ENCODE data around the gene ERVH48-1.
"Not testable (repeated sequence)": the region's sequence is repeated elsewhere in the genome, so short reads cannot be mapped to it uniquely, and the experiment has no call there.

The ERVH48-1 gene

GRCh38 chr21:42969193-42969600 lies 43.8 kb upstream of the ERVH48-1 start:
- H3K4me1 ChIP-seq (ENCODE audit: control insufficient read depth, low read depth, low read length): peaks cover 12% of the 10 kb centered on the region

GRCh38 chr21:42967616-42968015 lies 42.2 kb upstream of the ERVH48-1 start:
- not testable (repeated sequence) for H4K5ac ChIP-seq (ENCODE audit: low read length); H3K4ac ChIP-seq (ENCODE audit: low read depth, low read length); H3K23ac ChIP-seq (ENCODE audit: low read length); H2BK5ac ChIP-seq (ENCODE audit: low read length); H3K27me3 ChIP-seq (ENCODE audit: insufficient read depth, low read length, poor library complexity); H3K36me3 ChIP-seq (ENCODE audit: control insufficient read depth, insufficient read depth, low read length); H3K9ac ChIP-seq (ENCODE audit: low read length); H3K79me1 ChIP-seq (ENCODE audit: low read length); H3K4me2 ChIP-seq (ENCODE audit: low read length); H2BK120ac ChIP-seq (ENCODE audit: low read depth, low read length); H3K56ac ChIP-seq (ENCODE audit: low read length); H4K8ac ChIP-seq (ENCODE audit: low read depth, low read length); H3K4me3 ChIP-seq (ENCODE audit: low read length); H3K79me2 ChIP-seq (ENCODE audit: control insufficient read depth, insufficient read depth, low read length); H3K4me1 ChIP-seq (ENCODE audit: control insufficient read depth, low read depth, low read length); H3K27ac ChIP-seq (ENCODE audit: low read depth, low read length); H3K18ac ChIP-seq (ENCODE audit: low read length); DNase-seq; H2BK15ac ChIP-seq (replicated peaks; ENCODE audit: low read depth); H2AK5ac ChIP-seq (ENCODE audit: low read length)
- WGBS (ENCODE audit: extremely low coverage, insufficient coverage, low lambda C conversion rate): no CpG with 5 or more reads among the region's 9 CpGs

More at GRCh38 chr21:42969193-42969600, 43.8 kb upstream of the ERVH48-1 start:
- Histone ChIP-seq H2AK5ac (ENCODE audit: low read length) (no peak overlapping the region), H3K79me1 (ENCODE audit: low read length) (no peaks in the 10 kb centered on the region), H4K5ac (ENCODE audit: low read length) (peak overlapping the region; percentile 87), H3K23ac (ENCODE audit: low read length) (no peak overlapping the region), H2BK120ac (ENCODE audit: low read depth, low read length) (peak overlapping the region; percentile 54), H3K4me3 (ENCODE audit: low read length) (no peak overlapping the region), H3K4me2 (ENCODE audit: low read length) (no peak overlapping the region), H3K4ac (ENCODE audit: low read depth, low read length) (peak overlapping the region; percentile 91), H3K79me2 (ENCODE audit: control insufficient read depth, insufficient read depth, low read length) (no peaks in the 10 kb centered on the region), H3K27me3 (ENCODE audit: insufficient read depth, low read length, poor library complexity) (no peaks in the 10 kb centered on the region), H3K36me3 (ENCODE audit: control insufficient read depth, insufficient read depth, low read length) (no peaks in the 10 kb centered on the region), H4K8ac (ENCODE audit: low read depth, low read length) (no peak overlapping the region), H2BK5ac (ENCODE audit: low read length) (peak overlapping the region; percentile 93), H3K9ac (ENCODE audit: low read length) (no peak overlapping the region), H3K27ac (ENCODE audit: low read depth, low read length) (peak overlapping the region; percentile 60), H3K56ac (ENCODE audit: low read length) (peak overlapping the region; percentile 60), H3K18ac (ENCODE audit: low read length) (no peak overlapping the region), H2BK15ac (replicated peaks; ENCODE audit: low read depth) (no peak overlapping the region)
- no CpG with 5 or more reads among the region's 6 CpGs for WGBS (ENCODE audit: extremely low coverage, insufficient coverage, low lambda C conversion rate)
- peak; percentile 83 for DNase-seq

- no peak overlapping the region for H3K4ac ChIP-seq (ENCODE audit: low read depth, low read length)
- no peaks in the 10 kb centered on the region for H3K36me3 ChIP-seq (ENCODE audit: control insufficient read depth, insufficient read depth, low read length)
- H4K5ac ChIP-seq (ENCODE audit: low read length): no peak overlapping the region
- H3K4me2 ChIP-seq (ENCODE audit: low read length): no peak overlapping the region
- peaks cover 2% of the 10 kb centered on the region for H3K4me1 ChIP-seq (ENCODE audit: control insufficient read depth, low read depth, low read length)
- no peaks in the 10 kb centered on the region for H3K79me1 ChIP-seq (ENCODE audit: low read length)
- H2BK120ac ChIP-seq (ENCODE audit: low read depth, low read length): no peak overlapping the region
- H3K27me3 ChIP-seq (ENCODE audit: insufficient read depth, low read length, poor library complexity): no peaks in the 10 kb centered on the region
- no peak overlapping the region for H3K9ac ChIP-seq (ENCODE audit: low read length)
- no CpG with 5 or more reads among the region's 3 CpGs for WGBS (ENCODE audit: extremely low coverage, insufficient coverage, low lambda C conversion rate)
- H2BK5ac ChIP-seq (ENCODE audit: low read length): no peak overlapping the region
- H3K23ac ChIP-seq (ENCODE audit: low read length): no peak overlapping the region
- no peak overlapping the region for H3K18ac ChIP-seq (ENCODE audit: low read length)
- H3K79me2 ChIP-seq (ENCODE audit: control insufficient read depth, insufficient read depth, low read length): no peaks in the 10 kb centered on the region
- no peak for DNase-seq
- H2AK5ac ChIP-seq (ENCODE audit: low read length): no peak overlapping the region
- H3K27ac ChIP-seq (ENCODE audit: low read depth, low read length): no peak overlapping the region
- H3K4me3 ChIP-seq (ENCODE audit: low read length): no peak overlapping the region
- H3K56ac ChIP-seq (ENCODE audit: low read length): no peak overlapping the region
- H4K8ac ChIP-seq (ENCODE audit: low read depth, low read length): no peak overlapping the region
- no peak overlapping the region for H2BK15ac ChIP-seq (replicated peaks; ENCODE audit: low read depth)
Observed at GRCh38 chr21:42965211-42965560, 39.8 kb upstream of the ERVH48-1 start.

GRCh38 chr21:42964546-42965210 lies 39.2 kb upstream of the ERVH48-1 start:
- Histone ChIP-seq H3K79me1 (ENCODE audit: low read length) (no peaks in the 10 kb centered on the region), H3K18ac (ENCODE audit: low read length) (no peak overlapping the region), H3K9ac (ENCODE audit: low read length) (no peak overlapping the region), H4K8ac (ENCODE audit: low read depth, low read length) (no peak overlapping the region), H3K27ac (ENCODE audit: low read depth, low read length) (no peak overlapping the region), H3K79me2 (ENCODE audit: control insufficient read depth, insufficient read depth, low read length) (no peaks in the 10 kb centered on the region), H3K4me1 (ENCODE audit: control insufficient read depth, low read depth, low read length) (peaks cover 2% of the 10 kb centered on the region), H3K4me2 (ENCODE audit: low read length) (no peak overlapping the region), H4K5ac (ENCODE audit: low read length) (no peak overlapping the region), H2AK5ac (ENCODE audit: low read length) (peak overlapping the region; percentile 85), H2BK15ac (replicated peaks; ENCODE audit: low read depth) (no peak overlapping the region), H3K27me3 (ENCODE audit: insufficient read depth, low read length, poor library complexity) (no peaks in the 10 kb centered on the region), H3K56ac (ENCODE audit: low read length) (no peak overlapping the region), H3K23ac (ENCODE audit: low read length) (no peak overlapping the region), H3K4ac (ENCODE audit: low read depth, low read length) (peak overlapping the region; percentile 62), H3K4me3 (ENCODE audit: low read length) (no peak overlapping the region), H2BK5ac (ENCODE audit: low read length) (no peak overlapping the region), H3K36me3 (ENCODE audit: control insufficient read depth, insufficient read depth, low read length) (no peaks in the 10 kb centered on the region), H2BK120ac (ENCODE audit: low read depth, low read length) (no peak overlapping the region)
- no CpG with 5 or more reads among the region's 13 CpGs for WGBS (ENCODE audit: extremely low coverage, insufficient coverage, low lambda C conversion rate)
- DNase-seq: no peak

GRCh38 chr21:42964086-42964485 lies 38.7 kb upstream of the ERVH48-1 start:
- no peak overlapping the region for H3K9ac ChIP-seq (ENCODE audit: low read length)
- WGBS (ENCODE audit: extremely low coverage, insufficient coverage, low lambda C conversion rate): no CpG with 5 or more reads among the region's 9 CpGs
- no peak overlapping the region for H2BK5ac ChIP-seq (ENCODE audit: low read length)
- no peak overlapping the region for H4K5ac ChIP-seq (ENCODE audit: low read length)
- H2BK15ac ChIP-seq (replicated peaks; ENCODE audit: low read depth): no peak overlapping the region
- H3K4me2 ChIP-seq (ENCODE audit: low read length): no peak overlapping the region
- H4K8ac ChIP-seq (ENCODE audit: low read depth, low read length): no peak overlapping the region
- no peaks in the 10 kb centered on the region for H3K36me3 ChIP-seq (ENCODE audit: control insufficient read depth, insufficient read depth, low read length)
- no peak overlapping the region for H3K27ac ChIP-seq (ENCODE audit: low read depth, low read length)
- peak overlapping the region; percentile 38 for H3K4ac ChIP-seq (ENCODE audit: low read depth, low read length)
- H2BK120ac ChIP-seq (ENCODE audit: low read depth, low read length): no peak overlapping the region
- H3K4me3 ChIP-seq (ENCODE audit: low read length): no peak overlapping the region
- H3K79me1 ChIP-seq (ENCODE audit: low read length): no peaks in the 10 kb centered on the region
- DNase-seq: no peak
- peaks cover 1% of the 10 kb centered on the region for H3K4me1 ChIP-seq (ENCODE audit: control insufficient read depth, low read depth, low read length)
- H2AK5ac ChIP-seq (ENCODE audit: low read length): peak overlapping the region; percentile 85
- H3K79me2 ChIP-seq (ENCODE audit: control insufficient read depth, insufficient read depth, low read length): no peaks in the 10 kb centered on the region
- H3K18ac ChIP-seq (ENCODE audit: low read length): peak overlapping the region; percentile 5
- peak overlapping the region; percentile 56 for H3K56ac ChIP-seq (ENCODE audit: low read length)
- H3K27me3 ChIP-seq (ENCODE audit: insufficient read depth, low read length, poor library complexity): no peaks in the 10 kb centered on the region
- H3K23ac ChIP-seq (ENCODE audit: low read length): no peak overlapping the region

Data from mesendoderm (in vitro differentiated cells).